Stimulated activated CD4-positive, alpha-beta T cell treated with anti-CD3 and anti-CD28 coated beads, TNF-alpha, amount 100 ng/mL, for 48 hours (primary cell): ENCODE measurements around the gene CENPP.

Source experiments
- DNase-seq, 3 donors: peaks; one replicate each; pipeline ENCODE4 v3.0.0-alpha.2; 2020; ENCODE audit warnings: low read depth in 3 of 3

The CENPP gene

DNA sequence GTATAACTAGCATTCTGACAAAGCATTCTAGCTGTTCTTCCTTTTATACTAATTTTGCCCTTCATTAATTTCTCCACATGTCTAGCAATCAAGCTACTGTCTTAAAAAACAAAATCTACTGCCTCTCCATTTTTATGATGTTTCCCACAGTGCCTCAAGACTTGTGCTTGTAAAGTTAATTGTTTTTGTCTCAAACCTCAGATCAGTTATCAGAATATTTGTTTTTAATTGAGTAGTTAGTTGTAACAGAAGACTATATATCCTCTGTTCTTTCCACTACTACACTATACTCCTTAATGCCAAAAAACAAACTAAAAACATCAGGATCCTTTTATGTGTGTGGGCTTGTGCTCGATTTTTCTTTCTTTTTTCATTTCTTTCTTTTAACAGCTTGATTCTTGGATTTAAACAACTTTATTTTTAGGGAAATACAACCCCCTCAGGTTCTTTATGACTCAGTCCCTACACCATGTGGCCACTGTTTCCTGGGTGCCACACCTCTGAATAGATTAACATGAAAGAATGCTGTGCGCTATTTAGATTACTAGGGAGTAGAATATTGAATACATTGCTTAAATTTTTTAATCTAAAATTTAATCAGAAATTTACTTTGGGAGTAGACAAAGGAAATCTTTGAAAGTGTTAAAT lies 155.4 kb downstream of the CENPP start:
- DNase-seq, result no peak

DNA sequence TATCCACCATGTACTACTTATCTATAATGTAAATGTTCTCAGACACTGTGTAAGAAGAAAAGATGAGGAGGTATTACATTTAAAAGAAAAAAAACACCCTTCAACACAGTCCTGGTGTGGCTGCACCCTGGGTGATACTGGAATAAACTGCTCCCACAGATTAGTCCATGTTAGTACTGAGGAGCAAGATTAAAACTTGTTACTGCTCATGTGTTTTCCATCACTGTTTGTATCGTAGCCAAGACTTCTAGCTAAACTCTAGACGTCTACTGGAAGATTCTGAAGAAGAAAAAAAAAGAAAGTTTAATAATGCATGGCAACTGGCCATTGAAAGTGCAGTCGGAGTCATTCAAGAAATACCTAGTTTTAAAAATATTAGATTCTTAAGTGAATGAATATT lies 156.6 kb downstream of the CENPP start, which contains the start of gene ASPN:
Gene ASPN, minus strand, starts transcription at position 178 of the 400 bp plus-strand sequence.
- DNase-seq, result no peak

DNA sequence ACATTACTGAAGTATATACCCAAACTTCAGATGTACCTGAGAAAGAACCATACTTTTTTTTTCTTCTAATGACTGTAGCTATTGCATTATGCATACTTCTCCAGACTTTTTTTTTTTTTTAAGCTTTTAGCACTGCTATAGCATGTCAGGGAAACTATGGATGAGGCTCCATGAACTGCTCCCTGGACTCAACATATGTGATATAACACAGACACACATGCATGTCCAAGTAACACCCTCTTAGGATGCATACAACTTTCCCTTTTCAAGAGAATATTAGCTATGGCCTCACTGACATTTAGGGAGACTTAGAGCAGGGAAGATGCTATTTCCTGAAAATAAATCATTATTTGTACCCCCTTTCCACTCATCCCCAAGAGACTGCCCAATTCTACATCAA lies 157.1 kb downstream of the CENPP start:
- DNase-seq, result no peak

DNA sequence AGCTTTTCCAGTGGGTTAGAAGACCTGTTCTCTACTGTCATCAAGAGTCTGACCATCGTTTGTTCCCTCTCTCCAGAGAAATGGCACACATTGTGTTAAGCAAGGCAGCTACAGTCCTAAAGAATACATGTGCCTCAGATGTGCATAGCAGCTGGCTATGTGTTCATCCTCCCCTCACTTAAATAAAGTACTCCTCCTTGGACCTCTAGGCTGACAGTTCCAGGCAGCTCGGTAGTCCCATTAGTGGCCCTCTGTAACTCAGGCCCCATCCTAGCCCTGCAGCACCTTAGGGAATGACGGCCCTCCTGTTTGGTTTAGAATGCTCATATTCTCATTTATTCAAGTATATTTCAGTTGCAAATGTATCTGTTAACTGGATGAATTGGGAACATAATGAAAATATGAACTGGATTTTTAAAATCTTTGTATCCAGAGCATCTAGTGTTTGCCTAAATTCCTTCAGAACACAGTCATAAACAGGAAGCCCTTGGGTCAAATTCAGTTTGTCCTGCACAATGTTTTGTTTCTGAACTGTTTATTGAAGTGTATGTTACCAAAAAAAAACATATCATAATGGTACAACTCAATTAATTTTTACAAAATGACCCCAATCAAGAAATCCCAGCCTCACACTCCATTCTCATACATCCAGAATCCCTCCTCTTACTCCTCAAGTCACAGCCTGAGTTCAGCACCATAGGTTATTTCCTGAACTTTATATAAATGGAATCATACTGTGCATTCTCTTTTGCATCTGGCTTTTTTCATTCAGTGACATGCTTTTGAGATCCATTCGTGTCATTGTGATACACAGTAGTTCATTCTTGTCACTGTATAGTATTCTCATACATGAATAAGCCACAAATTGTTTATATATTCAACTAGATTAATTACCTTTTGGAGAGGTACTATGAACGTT lies 158.1 kb downstream of the CENPP start:
- DNase-seq, result no peak

DNA sequence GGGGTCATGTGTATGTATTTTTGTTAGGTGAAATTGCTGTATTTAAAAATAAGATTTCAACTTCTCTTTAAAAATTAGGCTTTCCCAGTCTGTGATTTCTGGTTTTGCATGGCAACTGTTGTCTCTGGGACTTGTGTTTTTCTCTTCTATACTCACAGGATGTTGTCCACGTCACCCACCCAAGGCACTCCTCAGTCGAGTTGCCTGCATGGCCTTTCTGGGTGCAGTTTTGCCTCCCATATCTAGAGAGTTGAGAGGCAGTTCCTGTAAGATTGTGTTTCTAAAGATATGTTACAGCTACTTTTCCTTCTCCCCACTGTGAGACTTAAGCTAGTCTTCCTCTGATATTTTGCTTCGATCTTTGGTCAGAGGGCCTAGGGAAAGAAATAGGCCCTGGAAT lies 158.8 kb downstream of the CENPP start:
- DNase-seq, result no peak

DNA sequence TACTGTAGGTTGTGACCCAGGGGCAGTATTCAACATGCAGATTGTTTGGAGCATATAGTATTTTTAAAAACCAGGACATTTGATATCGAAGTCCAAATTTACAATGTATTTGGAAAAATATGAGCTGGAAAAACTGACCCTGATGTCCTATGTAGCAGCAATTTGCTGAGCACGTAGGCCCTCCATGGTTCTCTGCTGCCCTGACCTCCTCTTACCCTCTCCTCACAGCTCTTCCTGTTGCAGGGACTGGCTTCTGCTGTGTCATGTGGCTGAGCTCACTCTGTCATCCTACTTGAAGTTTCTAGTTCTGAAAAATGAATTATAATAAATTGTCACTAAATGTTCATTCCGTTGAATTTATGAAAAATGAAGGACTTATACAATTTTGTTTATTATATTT lies 160.6 kb downstream of the CENPP start:
- DNase-seq, result no peak

DNA sequence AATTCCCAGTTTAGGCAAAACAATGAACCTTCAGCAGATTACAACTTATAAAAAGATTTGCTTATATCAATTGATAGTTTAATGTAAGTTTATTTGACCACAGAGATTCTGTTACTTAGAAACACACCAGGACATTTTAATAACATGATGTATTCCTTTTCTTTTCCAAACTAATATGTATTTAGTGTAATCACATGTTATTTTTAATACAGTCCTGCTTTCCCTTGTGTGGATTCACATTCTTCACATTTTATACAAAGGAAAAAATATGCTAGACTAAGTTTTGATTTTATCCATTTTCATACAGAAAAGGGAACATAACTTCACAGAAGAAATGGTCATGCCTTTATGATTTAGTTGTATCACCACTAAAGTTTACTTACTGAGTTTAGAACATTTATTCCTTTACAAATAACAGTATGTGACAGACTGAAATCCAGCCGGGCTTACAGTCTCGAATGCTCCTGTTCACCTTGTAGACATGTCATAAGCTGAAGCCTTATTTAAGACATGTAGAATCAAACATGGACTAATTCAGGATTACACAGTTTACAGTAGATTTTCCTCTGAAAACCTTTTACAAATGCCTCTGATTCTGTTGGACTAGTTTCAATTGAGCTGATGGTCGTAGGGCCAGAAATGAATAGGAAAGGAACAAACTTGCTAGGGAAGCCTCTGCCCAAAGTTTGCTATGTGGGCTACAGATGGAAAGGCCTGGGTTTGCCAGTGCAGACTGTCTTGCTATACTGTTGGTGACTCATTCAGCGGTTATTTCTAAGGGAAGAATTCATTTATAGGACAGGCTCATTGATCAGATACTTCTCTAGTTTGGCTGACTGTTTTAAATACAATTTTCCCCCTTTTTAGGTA lies 163.2 kb downstream of the CENPP start:
- DNase-seq, result no peak

DNA sequence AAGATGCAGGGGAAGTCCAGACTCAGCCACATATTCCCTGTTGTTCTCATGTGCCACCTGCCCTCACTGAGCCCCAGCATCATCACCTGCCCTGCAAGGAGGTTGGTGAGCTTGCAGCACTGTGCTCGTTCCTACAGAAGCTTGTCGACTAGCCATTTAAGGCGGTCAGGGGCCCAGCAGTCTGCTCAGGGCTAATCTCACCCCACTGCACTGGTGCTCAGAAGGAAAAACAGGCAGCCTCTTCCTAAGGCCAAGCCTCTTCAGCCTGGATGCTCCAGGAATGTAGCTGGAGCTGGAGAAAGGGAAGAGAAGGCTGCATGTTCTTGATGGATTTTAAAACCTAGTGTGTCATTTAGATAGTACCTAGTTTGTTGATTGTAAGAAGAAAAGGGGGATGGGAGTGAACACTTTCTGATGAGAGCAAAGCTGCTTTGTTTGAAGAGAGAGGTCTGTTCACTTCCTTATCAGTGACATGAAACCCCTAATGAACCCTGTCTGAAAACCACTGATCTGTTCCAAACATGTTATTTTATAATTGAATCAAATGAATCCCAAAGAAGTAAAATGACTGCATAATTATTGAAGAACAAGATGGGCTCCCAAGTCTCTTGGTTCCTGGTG lies 167.1 kb downstream of the CENPP start:
- DNase-seq, result no peak

DNA sequence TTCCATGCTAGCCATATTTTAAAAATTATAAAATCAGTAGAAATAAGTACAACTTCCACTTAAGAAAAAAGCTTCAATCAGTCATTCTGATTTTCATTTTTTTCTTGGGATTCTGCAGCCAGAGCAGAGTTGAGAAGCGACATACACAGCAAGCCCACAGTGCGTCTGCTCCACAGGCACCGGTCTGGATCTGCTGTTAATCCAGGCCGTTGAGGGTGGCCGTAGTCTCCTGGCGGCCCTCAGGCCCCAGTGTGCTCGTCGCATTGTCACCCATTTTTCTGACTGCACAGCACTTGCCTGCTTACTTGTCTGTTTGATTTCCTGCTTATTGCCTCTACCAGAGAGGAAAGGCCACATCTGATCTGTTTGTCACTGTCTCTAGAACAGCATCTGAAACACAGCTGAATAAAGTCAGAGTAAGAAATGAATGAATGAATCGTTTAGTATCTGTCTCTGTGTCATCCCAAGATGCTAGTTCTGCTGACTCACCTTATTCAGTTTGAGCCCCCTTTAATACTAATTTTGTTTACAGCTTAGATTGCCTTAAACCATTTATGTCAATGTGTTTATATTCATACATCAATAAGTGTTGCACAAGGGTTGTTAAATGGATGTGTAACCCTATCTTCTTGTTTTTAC lies 168.1 kb downstream of the CENPP start:
- DNase-seq, result no peak

DNA sequence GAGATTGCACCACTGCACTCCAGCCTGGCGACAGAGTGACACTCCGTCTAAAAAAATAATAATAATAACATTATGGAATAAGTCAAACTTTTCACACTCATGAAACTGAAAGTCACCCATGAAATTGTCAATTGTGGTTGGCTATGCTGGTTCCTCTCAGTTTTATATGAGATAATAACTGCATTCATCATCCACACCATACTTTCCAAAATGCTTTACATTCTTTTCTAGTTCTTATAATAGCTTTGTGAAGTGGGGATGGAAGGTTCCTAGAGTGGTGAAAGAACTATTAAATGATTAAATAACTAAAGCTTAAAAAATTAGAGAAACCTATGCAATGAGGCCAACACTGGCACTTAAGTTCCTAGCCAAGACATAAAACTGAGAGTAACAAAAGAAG lies 169.1 kb downstream of the CENPP start:
- DNase-seq, result no peak

DNA sequence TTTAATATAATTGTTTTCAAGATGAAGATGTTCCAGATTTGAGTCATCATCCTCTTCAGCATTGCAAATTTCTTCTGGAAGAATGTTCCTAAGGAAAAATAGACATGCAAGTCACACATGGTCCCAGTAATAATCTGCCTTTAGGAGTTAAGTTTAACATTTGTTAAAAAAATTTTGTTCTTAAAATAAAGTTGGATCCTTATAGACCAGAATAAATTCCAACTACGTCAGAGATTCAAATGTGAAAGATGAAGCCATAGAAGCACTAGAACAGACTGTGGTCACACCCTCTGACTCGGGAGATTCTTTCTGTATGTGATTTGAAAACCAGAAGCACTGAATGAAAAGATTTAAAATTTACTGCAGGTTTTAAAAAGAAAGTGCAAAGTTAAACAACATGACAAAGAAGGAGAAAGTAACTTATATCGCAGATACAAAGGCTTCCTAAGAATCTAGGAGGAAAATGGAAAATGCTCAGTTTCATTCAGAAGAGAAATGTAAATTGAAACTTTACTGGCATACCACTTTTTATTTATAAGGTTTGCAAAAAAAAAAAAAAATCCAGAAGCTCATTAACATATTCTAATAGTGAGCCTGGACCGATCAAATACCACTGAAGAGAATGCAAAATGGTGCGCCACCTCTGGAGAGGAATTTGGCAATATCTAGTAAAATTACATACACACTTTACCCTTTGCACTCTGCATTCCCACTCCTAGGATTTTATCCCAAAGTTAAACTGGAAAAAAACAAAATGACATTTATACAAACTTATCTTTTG lies 170.8 kb downstream of the CENPP start:
- DNase-seq, result no peak

DNA sequence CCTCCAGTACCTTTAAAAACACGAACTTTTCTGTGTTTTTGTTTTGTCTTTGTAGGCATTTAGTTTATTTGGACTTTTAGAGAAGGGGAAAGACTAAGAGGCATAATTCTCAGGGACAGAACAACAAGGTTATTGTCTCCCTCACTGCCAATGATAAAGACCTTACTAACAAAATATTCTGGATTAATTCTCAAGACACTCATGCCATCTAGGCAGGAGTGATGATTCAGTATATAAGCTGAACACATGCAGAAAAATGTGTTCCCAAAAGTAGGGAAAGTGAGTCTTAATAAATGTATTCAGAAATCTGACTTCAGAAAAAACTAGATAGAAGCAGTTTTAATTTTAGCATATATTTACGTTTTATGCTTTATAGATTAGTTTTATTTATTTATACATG lies 173.9 kb downstream of the CENPP start:
- DNase-seq, result no peak

DNA sequence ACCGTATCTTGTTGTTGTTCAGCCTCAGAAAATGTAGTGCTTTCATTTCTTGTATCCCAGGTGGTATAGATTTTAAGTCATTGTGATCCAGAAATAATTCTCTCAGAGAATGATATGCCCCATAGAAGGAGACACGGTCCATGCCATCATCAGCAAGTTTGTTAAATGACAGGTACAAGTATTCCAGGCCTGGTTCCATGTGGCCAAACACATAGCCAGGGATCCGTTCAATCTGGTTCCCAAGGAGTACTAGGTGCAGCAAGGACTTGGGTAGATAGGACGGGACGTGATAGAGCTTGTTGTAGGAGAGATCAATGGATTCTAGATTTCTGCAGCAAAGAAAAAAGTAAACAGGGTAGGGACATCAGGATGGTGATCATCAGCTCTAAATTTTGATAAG lies 175.0 kb downstream of the CENPP start:
- DNase-seq, result no peak

DNA sequence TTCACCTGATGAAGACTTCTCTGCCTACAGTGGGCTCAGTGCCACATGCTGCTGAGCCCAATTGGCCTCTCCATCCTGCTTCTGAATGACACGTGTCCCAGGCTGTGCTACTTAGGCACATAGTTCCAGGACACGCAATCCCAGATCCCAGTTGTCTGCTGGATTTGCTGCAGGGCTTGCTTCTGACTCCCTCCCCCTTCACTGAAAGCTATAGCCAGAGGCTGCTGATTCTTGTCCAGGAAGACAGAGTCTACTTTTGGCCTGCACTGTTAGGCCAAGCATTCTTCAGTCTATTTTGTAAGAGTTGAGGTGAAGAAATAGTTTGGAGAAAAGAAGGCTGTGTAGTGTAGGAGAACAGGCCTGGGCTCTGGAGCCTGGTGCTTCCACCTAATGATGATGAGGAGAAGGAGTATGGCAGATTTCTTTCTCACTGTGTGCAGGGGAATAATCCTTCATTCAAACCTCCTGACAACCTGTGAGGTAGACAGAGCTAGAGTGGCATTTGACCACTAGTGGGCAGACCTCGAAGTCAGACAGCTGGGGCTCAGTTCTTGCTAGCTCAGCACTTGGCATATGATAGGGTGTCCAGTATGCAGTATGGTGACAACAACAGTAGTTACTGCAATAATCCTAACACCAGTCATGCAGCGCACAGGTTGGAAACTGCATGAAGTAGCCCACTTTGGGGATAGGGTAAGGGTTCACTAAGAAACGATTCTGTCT lies 176.1 kb downstream of the CENPP start:
- no peak for DNase-seq

DNA sequence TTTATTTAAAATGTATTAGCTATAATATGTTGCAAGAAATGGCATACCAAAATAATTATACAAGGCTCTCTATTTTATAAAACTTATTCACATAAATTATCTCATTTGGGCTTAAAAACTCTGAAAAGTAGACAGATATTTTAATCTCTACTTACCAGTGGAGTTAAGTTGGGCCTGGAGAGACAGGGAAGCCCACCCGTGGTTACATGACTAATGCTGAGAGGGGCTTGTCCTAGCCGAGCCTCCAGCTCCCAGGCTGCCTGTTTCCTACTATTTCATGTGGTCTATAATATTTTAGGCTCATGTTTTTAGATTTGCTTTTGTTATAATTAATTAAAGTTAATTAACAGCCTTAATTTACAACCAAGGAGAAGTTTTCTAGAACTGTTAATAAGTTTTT lies 177.4 kb downstream of the CENPP start:
- DNase-seq, result no peak

DNA sequence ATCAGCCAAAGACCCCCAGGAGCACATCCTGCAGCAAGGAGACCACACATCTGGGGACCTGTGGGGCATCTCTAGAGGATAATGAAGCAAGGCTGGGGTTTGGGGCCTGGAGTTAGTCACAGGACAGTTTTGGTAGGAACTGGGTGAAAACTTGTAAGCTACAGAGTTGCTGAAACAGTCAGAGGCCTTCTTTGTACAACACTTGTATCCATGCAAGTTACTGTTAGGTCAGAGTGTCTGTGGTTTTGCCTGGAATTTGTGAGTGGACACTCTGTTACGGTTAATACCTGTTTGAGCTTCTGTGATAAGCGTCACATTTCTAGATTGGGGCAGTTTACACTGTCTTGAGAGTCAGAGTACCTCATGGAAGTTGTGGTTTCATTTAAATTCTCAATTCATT lies 179.1 kb downstream of the CENPP start:
- DNase-seq, result no peak

DNA sequence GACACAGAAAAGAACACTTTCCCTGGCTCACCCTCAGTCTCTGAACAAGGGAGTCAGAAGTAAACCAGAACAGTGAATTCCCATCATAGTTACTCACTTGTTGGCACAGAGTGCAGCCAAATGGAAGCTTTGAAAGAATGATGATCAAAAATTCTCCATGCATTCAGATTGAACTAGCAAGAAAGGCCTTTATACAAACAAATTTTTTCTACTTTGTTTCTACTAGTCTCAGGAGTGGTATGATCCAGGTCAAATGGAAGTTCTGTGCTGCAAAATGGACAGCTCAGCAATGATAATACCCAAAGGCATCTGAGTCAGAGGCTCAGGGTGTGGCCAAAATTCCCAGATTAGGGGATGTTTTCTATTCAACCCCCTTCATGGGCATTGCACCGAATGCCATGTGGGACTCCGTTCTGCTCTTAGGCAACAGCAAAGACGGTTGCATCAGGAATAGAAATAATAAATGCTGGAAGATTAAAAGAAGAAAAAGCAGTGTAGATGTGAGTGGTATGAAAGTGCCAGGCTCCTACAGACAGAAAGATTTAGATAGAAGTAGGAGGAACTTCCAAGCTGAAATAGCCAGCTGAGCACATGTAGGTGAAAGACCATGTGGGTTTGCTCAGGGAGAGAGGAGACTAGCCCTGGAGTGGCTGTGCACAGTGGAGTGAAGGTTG lies 180.6 kb downstream of the CENPP start:
- DNase-seq, result no peak

DNA sequence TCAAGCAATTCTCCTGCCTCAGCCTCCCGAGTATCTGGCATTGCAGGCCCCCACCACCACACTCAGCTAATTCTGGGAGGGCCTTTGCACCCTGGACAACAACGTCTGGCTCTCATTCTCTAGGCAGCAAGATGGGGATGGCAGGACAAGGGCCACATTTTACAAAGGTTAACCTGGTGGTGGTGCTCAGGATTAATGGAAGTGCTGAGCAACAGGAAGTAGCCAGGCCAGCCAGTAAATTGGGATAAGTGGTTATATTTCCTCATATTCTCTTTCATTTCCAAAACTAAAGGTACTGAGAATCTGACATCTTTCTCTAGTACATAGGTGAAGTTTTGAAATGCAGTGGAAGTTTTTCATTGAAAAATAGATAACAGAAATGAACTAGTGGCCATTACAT lies 181.3 kb downstream of the CENPP start:
- no peak for DNase-seq

DNA sequence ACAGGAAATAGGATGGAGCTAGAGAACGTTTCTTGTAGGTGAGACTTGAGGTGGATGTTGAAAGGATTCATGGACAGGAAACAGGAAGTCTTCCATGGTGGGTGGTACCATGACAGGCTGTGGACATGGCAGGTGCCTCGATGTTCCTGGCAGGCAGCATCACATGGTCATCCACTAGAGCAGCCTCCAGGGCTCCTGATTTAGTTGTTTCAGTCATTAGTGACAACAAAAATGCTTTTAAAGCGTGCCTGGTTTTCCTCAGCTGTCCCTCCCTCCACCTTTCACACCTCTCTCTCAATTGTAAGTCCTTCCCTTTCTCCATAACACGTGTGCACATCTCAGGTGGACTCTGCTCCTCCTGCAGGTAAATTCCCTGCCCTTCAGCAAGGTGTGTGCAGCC lies 181.7 kb downstream of the CENPP start:
- no peak for DNase-seq
